Loucy (cell line): ENCODE results near the gene MITF.

Source experiments
- CTCF ChIP-seq: fragments of 200-600 bp; sonication (generic); conservative IDR thresholded peaks from 2 replicates; pipeline ENCODE4 v1.5.1; 2014; ENCODE audit warnings: mild to moderate bottlenecking, antibody characterized with exemption, low read length
- EZH2phosphoT487 ChIP-seq: fragments of 200-600 bp; IDR thresholded peaks from 2 replicates; pipeline ENCODE4 v1.6.1; 2018; ENCODE audit warnings: antibody characterized with exemption, mild to moderate bottlenecking, moderate library complexity, borderline replicate concordance

GRCh38 chr3:69941439-69942176 is 202.3 kb downstream of the MITF start:
- TF ChIP-seq CTCF = no peak
- TF ChIP-seq EZH2phosphoT487 = no peak
